Mesendoderm (in vitro differentiated cells): ENCODE measurements around the gene GADL1.

Source experiments
- DNase-seq: peaks from one replicate; pipeline ENCODE4 v3.0.0; 2013
- H2AK5ac ChIP-seq: 2 replicates; pipeline ENCODE4 v1.6.1; 2013; ENCODE audit warnings: low read length, inconsistent platforms
- H2BK120ac ChIP-seq: 2 replicates; pipeline ENCODE4 v1.6.1; 2013; ENCODE audit warnings: low read depth, mild to moderate bottlenecking, low read length, moderate library complexity, mixed read lengths
- H2BK15ac ChIP-seq: replicated peaks from 2 replicates; pipeline ENCODE4 v1.6.1; 2013; ENCODE audit warnings: low read depth, mild to moderate bottlenecking, moderate library complexity
- H2BK5ac ChIP-seq: 2 replicates; pipeline ENCODE4 v1.6.1; 2013; ENCODE audit warnings: low read length, inconsistent platforms
- H3K18ac ChIP-seq: 2 replicates; pipeline ENCODE4 v1.6.1; 2013; ENCODE audit warnings: mild to moderate bottlenecking, low read length, mixed read lengths
- H3K23ac ChIP-seq: one replicate; pipeline ENCODE4 v1.6.1; 2013; ENCODE audit warnings: low read length
- H3K27ac ChIP-seq: 2 replicates; pipeline ENCODE4 v1.5.1; 2013; ENCODE audit warnings: low read depth, mild to moderate bottlenecking, inconsistent platforms, low read length, moderate library complexity
- H3K27me3 ChIP-seq: 2 replicates; pipeline ENCODE4 v1.6.1; 2013; ENCODE audit warnings: low read length, control low read depth, mild to moderate bottlenecking, inconsistent platforms; ENCODE audit not compliant: insufficient read depth, poor library complexity
- H3K36me3 ChIP-seq: 2 replicates; pipeline ENCODE4 v1.6.1; 2013; ENCODE audit warnings: low read length, inconsistent platforms; ENCODE audit not compliant: control insufficient read depth, insufficient read depth
- H3K4ac ChIP-seq: one replicate; pipeline ENCODE4 v1.6.1; 2013; ENCODE audit warnings: low read depth, mild to moderate bottlenecking, low read length, moderate library complexity
- H3K4me1 ChIP-seq: 2 replicates; pipeline ENCODE4 v1.6.1; 2013; ENCODE audit warnings: low read depth, low read length, inconsistent platforms; ENCODE audit not compliant: control insufficient read depth
- H3K4me2 ChIP-seq: 2 replicates; pipeline ENCODE4 v1.6.1; 2013; ENCODE audit warnings: low read length
- H3K4me3 ChIP-seq: 2 replicates; pipeline ENCODE4 v1.5.1; 2013; ENCODE audit warnings: mild to moderate bottlenecking, low read length
- H3K56ac ChIP-seq: one replicate; pipeline ENCODE4 v1.6.1; 2013; ENCODE audit warnings: low read length
- H3K79me1 ChIP-seq: 2 replicates; pipeline ENCODE4 v1.6.1; 2013; ENCODE audit warnings: low read length, inconsistent platforms
- H3K79me2 ChIP-seq: 2 replicates; pipeline ENCODE4 v1.6.1; 2013; ENCODE audit warnings: mild to moderate bottlenecking, low read length; ENCODE audit not compliant: control insufficient read depth, insufficient read depth
- H3K9ac ChIP-seq: 2 replicates; pipeline ENCODE4 v1.6.1; 2013; ENCODE audit warnings: low read length, inconsistent platforms
- H4K5ac ChIP-seq: one replicate; pipeline ENCODE4 v1.6.1; 2013; ENCODE audit warnings: low read length
- H4K8ac ChIP-seq: one replicate; pipeline ENCODE4 v1.6.1; 2013; ENCODE audit warnings: low read depth, mild to moderate bottlenecking, control low read depth, low read length, moderate library complexity
- WGBS: extraction: QIAGEN DNeasy Blood & Tissue Kit; methylation state at CpG from one replicate; pipeline ENCODE4 v1.1.7; 2013; ENCODE audit warnings: low lambda C conversion rate, missing lambda C conversion rate; ENCODE audit not compliant: insufficient coverage; ENCODE audit errors: extremely low coverage; 5-methylcytosine and 5-hydroxymethylcytosine counted together

Gene GADL1

DNA sequence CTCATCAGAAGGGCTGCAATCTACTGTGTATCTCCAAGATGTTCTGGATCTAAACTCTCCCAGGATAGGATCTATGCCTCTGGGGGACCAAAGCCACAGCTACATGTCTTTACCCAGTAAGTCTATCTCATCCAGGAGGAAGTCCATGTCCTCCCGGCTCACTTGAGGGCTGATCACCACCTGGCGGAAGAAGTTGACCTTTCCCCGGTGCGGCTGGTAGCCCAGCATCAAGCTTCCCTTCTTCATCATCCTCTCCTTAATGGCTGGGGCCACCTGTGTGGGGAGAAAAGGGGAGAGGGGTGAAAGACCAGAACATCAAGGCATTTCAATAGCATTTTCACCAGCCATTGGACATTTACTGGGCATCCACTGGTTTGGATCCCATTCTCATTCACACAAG is 166.3 kb downstream of the GADL1 start:
- no peaks in the 10 kb centered on the region for H3K4me1 ChIP-seq
- no peaks in the 10 kb centered on the region for H3K79me2 ChIP-seq
- no peak overlapping the region for H3K56ac ChIP-seq
- no peak overlapping the region for H4K8ac ChIP-seq
- DNase-seq, result no peak
- H2BK120ac ChIP-seq, result no peak overlapping the region
- no peak overlapping the region for H3K4me2 ChIP-seq
- H3K27ac ChIP-seq, result no peak overlapping the region
- no peaks in the 10 kb centered on the region for H3K27me3 ChIP-seq
- no peak overlapping the region for H3K23ac ChIP-seq
- no peak overlapping the region for H2AK5ac ChIP-seq
- no peak overlapping the region for H3K4me3 ChIP-seq
- no peak overlapping the region for H3K9ac ChIP-seq
- no peaks in the 10 kb centered on the region for H3K79me1 ChIP-seq
- H4K5ac ChIP-seq, result no peak overlapping the region
- no peak overlapping the region for H3K4ac ChIP-seq
- no peak overlapping the region for H2BK15ac ChIP-seq
- no peak overlapping the region for H2BK5ac ChIP-seq
- no CpG with 5 or more reads among the region's 4 CpGs for WGBS
- no peaks in the 10 kb centered on the region for H3K36me3 ChIP-seq
- no peak overlapping the region for H3K18ac ChIP-seq

DNA sequence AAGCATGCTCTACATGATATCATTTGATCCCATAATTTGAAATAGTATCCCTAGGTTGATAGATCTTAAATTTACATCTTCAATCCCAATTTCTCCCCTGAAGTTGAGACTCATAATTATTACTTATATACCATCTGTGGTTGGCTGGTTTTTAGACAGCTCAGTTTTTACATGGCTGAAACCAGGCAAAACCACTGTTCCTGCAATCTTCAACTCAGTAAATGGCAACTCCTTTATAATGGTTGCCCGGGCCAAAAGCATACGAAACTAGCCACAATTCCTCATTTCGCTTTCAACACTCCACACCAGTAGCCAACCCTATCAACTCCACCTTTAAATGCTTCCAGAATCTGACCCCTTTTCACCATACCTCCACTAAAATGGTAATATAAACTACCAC is 169.6 kb downstream of the GADL1 start:
- Histone ChIP-seq H2AK5ac (no peak overlapping the region), H4K8ac (no peak overlapping the region), H2BK120ac (no peak overlapping the region), H3K36me3 (no peaks in the 10 kb centered on the region), H3K27ac (no peak overlapping the region), H3K56ac (no peak overlapping the region), H2BK5ac (no peak overlapping the region), H2BK15ac (no peak overlapping the region), H4K5ac (no peak overlapping the region), H3K27me3 (no peaks in the 10 kb centered on the region), H3K23ac (no peak overlapping the region), H3K4me1 (peaks cover 1% of the 10 kb centered on the region), H3K18ac (no peak overlapping the region), H3K79me1 (no peaks in the 10 kb centered on the region), H3K4me2 (no peak overlapping the region), H3K4ac (no peak overlapping the region), H3K4me3 (no peak overlapping the region), H3K79me2 (no peaks in the 10 kb centered on the region), H3K9ac (no peak overlapping the region)
- 100% methylated on average over 1 of the region's 3 CpGs for WGBS
- no peak for DNase-seq

DNA sequence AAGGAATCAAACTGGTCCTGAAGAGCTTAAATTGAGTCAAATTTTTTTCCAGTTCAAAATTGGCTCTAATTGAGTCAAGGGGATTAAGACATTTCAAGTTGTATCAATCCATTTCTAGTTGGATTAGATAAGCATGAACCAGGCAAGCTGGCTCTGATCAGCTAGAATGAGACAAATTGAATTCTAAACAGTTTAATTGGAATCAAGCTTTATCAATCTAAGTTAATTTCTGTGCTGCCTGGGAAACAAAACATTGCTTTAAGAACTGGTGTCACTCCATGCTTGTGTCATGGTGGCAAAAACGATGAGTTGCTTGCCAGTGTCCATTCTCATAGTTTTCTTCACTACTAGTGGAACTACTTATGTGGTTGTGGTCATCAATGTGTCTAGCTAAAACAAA is 171.2 kb downstream of the GADL1 start:
- H3K79me1 ChIP-seq, result no peaks in the 10 kb centered on the region
- no peak overlapping the region for H2BK15ac ChIP-seq
- H3K4me3 ChIP-seq, result no peak overlapping the region
- no peak overlapping the region for H3K23ac ChIP-seq
- no peak overlapping the region for H4K5ac ChIP-seq
- H3K27ac ChIP-seq, result no peak overlapping the region
- H3K79me2 ChIP-seq, result no peaks in the 10 kb centered on the region
- H2BK5ac ChIP-seq, result no peak overlapping the region
- H2AK5ac ChIP-seq, result no peak overlapping the region
- no peak overlapping the region for H3K18ac ChIP-seq
- H3K4ac ChIP-seq, result no peak overlapping the region
- peaks cover 1% of the 10 kb centered on the region for H3K4me1 ChIP-seq
- H3K56ac ChIP-seq, result no peak overlapping the region
- H4K8ac ChIP-seq, result no peak overlapping the region
- no peaks in the 10 kb centered on the region for H3K27me3 ChIP-seq
- DNase-seq, result no peak
- H2BK120ac ChIP-seq, result no peak overlapping the region
- H3K36me3 ChIP-seq, result no peaks in the 10 kb centered on the region
- no peak overlapping the region for H3K9ac ChIP-seq
- H3K4me2 ChIP-seq, result no peak overlapping the region
- no CpG with 5 or more reads among the region's 1 CpG for WGBS

DNA sequence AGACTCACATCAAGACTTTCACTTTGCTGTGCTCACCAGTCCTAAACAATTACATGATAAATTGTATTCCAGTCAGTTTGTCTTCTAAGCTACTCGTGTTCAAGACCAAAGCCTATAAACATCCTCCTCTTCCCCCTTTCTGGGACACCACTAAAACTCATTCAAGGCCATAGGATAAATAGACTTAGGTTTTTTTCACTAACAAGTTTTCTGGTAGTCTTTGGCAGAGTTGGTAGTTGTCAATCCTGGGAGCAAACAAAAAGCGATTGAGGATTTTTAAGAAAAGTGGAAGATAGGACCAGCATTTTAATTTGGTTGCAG is 173.2 kb downstream of the GADL1 start:
- H3K36me3 ChIP-seq, result no peaks in the 10 kb centered on the region
- no peak overlapping the region for H4K8ac ChIP-seq
- no peak overlapping the region for H3K23ac ChIP-seq
- no peaks in the 10 kb centered on the region for H3K79me2 ChIP-seq
- no peak overlapping the region for H2BK120ac ChIP-seq
- H3K79me1 ChIP-seq, result no peaks in the 10 kb centered on the region
- H3K27me3 ChIP-seq, result no peaks in the 10 kb centered on the region
- no peak for DNase-seq
- no peak overlapping the region for H2BK15ac ChIP-seq
- WGBS, result no CpG with 5 or more reads among the region's 2 CpGs
- H4K5ac ChIP-seq, result no peak overlapping the region
- no peak overlapping the region for H3K4me2 ChIP-seq
- peaks cover 1% of the 10 kb centered on the region for H3K4me1 ChIP-seq
- no peak overlapping the region for H3K56ac ChIP-seq
- no peak overlapping the region for H3K18ac ChIP-seq
- no peak overlapping the region for H3K9ac ChIP-seq
- H3K27ac ChIP-seq, result no peak overlapping the region
- no peak overlapping the region for H2AK5ac ChIP-seq
- no peak overlapping the region for H2BK5ac ChIP-seq
- no peak overlapping the region for H3K4ac ChIP-seq
- H3K4me3 ChIP-seq, result no peak overlapping the region

DNA sequence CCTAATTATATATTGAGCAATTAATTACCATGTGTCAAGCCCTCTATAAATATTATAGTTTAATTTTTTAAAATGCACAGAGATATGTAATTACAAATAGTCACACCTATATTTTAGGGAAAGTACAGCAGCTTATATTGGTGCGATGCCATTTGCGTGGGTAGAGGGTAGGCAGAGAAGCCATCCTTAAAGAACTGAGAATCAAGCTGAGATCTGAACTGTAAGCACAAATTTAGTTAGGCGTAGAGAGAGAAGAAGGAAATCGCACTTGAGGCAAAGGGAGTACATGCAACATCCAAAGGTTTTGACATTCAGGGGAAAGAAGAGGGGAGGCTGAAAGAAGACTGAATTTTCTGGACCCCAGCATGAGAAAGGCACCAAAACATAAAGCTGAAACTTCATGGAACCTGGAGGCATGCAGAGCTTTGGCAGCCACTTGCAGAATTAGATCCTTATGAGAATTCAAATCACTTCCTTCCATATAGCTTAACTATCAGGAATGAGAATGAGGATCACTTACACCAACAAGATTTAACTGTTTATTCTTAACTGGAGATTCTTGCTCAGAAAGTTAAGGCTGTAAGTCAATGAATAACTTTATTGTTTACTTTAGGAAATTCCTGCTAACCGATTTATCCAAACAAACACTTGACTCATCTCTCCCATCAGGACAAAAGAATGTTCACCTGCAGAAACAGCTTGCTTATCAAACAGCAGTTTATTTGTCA is 173.7 kb downstream of the GADL1 start:
- no peak overlapping the region for H2BK15ac ChIP-seq
- H2BK5ac ChIP-seq, result no peak overlapping the region
- no peaks in the 10 kb centered on the region for H3K79me2 ChIP-seq
- H3K4me3 ChIP-seq, result no peak overlapping the region
- H3K4ac ChIP-seq, result no peak overlapping the region
- H4K8ac ChIP-seq, result no peak overlapping the region
- no peak overlapping the region for H2BK120ac ChIP-seq
- no peaks in the 10 kb centered on the region for H3K79me1 ChIP-seq
- no peak overlapping the region for H2AK5ac ChIP-seq
- no peaks in the 10 kb centered on the region for H3K36me3 ChIP-seq
- no peak overlapping the region for H3K23ac ChIP-seq
- peak; percentile 75 for DNase-seq
- no peak overlapping the region for H4K5ac ChIP-seq
- no peak overlapping the region for H3K18ac ChIP-seq
- peaks cover 1% of the 10 kb centered on the region for H3K4me1 ChIP-seq
- no peak overlapping the region for H3K27ac ChIP-seq
- H3K9ac ChIP-seq, result no peak overlapping the region
- no peak overlapping the region for H3K56ac ChIP-seq
- H3K4me2 ChIP-seq, result no peak overlapping the region
- H3K27me3 ChIP-seq, result no peaks in the 10 kb centered on the region
- no CpG with 5 or more reads among the region's 5 CpGs for WGBS

DNA sequence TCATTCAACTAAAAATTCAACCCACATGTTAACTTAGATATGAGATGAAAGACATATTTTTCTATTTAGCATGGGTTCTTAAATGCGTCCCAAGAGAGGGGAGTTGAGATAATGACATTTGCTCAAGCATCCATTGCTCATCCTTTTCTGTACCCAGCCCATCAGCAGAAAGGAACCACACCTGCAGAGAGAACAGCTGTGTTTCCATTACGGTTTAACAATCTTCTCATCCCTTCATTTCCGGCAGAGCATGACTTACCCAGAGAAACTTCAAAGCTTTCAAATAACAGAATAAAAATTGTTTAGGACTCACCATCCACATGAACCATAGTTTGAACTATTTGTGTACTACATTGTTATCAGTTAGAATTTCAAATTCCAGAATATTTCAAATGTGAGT is 174.9 kb downstream of the GADL1 start:
- Histone ChIP-seq H3K18ac (no peak overlapping the region), H3K23ac (no peak overlapping the region), H3K27ac (no peak overlapping the region), H4K8ac (no peak overlapping the region), H2AK5ac (no peak overlapping the region), H4K5ac (no peak overlapping the region), H3K4me2 (no peak overlapping the region), H2BK120ac (no peak overlapping the region), H3K36me3 (no peaks in the 10 kb centered on the region), H3K4me3 (no peak overlapping the region), H3K56ac (no peak overlapping the region), H3K9ac (no peak overlapping the region), H3K79me1 (no peaks in the 10 kb centered on the region), H3K27me3 (no peaks in the 10 kb centered on the region), H3K4ac (no peak overlapping the region), H3K79me2 (no peaks in the 10 kb centered on the region), H2BK5ac (no peak overlapping the region), H3K4me1 (peaks cover 1% of the 10 kb centered on the region), H2BK15ac (no peak overlapping the region)
- no CpG with 5 or more reads among the region's 3 CpGs for WGBS
- DNase-seq, result no peak
